GM19372 (cell line): ENCODE results near the gene TGIF2.

Source experiments
- ATAC-seq: cut with Tn5 transposase; IDR thresholded peaks from one replicate; pipeline ENCODE4 v1.9.1; 2021; ENCODE audit warnings: mild to moderate bottlenecking, low read depth, moderate library complexity; ENCODE audit not compliant: unreplicated experiment

The TGIF2 gene

GRCh38 chr20:36573103-36573797 lies at the start of gene TGIF2:
TSS of gene TGIF2 (plus strand) at chr20:36573597. CDS start at chr20:36578775, 5,178 bp downstream.
- peak; percentile 73 for ATAC-seq

- ATAC-seq: no peak
Measured at GRCh38 chr20:36525620-36526365, 47.6 kb upstream of the TGIF2 start.

GRCh38 chr20:36526521-36527011 lies 46.8 kb upstream of the TGIF2 start:
- ATAC-seq: no peak

- no peak for ATAC-seq
Measured at GRCh38 chr20:36527331-36528125, 45.9 kb upstream of the TGIF2 start.

GRCh38 chr20:36528176-36528874 lies 45.1 kb upstream of the TGIF2 start:
- no peak for ATAC-seq

- no peak for ATAC-seq
Measured at GRCh38 chr20:36528875-36529417, 44.5 kb upstream of the TGIF2 start.

GRCh38 chr20:36532388-36532787 lies 41.0 kb upstream of the TGIF2 start:
- ATAC-seq: no peak

- no peak for ATAC-seq
Measured at GRCh38 chr20:36532822-36533221, 40.6 kb upstream of the TGIF2 start.

- no peak for ATAC-seq
Measured at GRCh38 chr20:36538026-36538722, 35.2 kb upstream of the TGIF2 start.

GRCh38 chr20:36540551-36541211 lies 32.7 kb upstream of the TGIF2 start:
- no peak for ATAC-seq

GRCh38 chr20:36541227-36541767 lies 32.1 kb upstream of the TGIF2 start, which contains the start of gene MYL9:
TSS of gene MYL9 (plus strand) at chr20:36541519. CDS start at chr20:36544885, 3,366 bp downstream.
- no peak for ATAC-seq

GRCh38 chr20:36541768-36542488 lies 31.5 kb upstream of the TGIF2 start:
- no peak for ATAC-seq

- ATAC-seq: no peak
Measured at GRCh38 chr20:36542516-36543183, 30.7 kb upstream of the TGIF2 start.

- no peak for ATAC-seq
Measured at GRCh38 chr20:36543184-36544133, 29.9 kb upstream of the TGIF2 start.

GRCh38 chr20:36544134-36545018 lies 29.0 kb upstream of the TGIF2 start:
- no peak for ATAC-seq
